Mesenchymal stem cell (in vitro differentiated cells and primary cell): ENCODE data around the gene ACTR5.

ENCODE experiments used
- DNase-seq: peaks from one replicate; pipeline ENCODE4 v3.0.0-alpha.2; 2013
- H2AFZ ChIP-seq: one replicate; pipeline ENCODE4 v1.6.1; 2013; ENCODE audit warnings: low read depth, mild to moderate bottlenecking, control low read depth, inconsistent platforms, low read length, moderate library complexity
- H2AK5ac ChIP-seq: 2 replicates; pipeline ENCODE4 v1.6.1; 2013; ENCODE audit warnings: low read length, moderate library complexity, mild to moderate bottlenecking, inconsistent platforms; ENCODE audit not compliant: severe bottlenecking
- H2BK120ac ChIP-seq: one replicate; pipeline ENCODE4 v1.6.1; 2013; ENCODE audit warnings: low read depth, mild to moderate bottlenecking, inconsistent platforms, low read length, moderate library complexity
- H2BK12ac ChIP-seq, 2 experiments: one replicate each; pipeline ENCODE4 v1.6.1; 2013; ENCODE audit warnings: inconsistent platforms in 2 of 2, low read length in 2 of 2, mild to moderate bottlenecking in 2 of 2, moderate library complexity in 2 of 2, control low read depth in 1 of 2
- H2BK15ac ChIP-seq: one replicate; pipeline ENCODE4 v1.6.1; 2013; ENCODE audit warnings: mild to moderate bottlenecking, low read depth, inconsistent platforms; ENCODE audit not compliant: poor library complexity, severe bottlenecking
- H2BK5ac ChIP-seq: 2 replicates; pipeline ENCODE4 v1.6.1; 2013; ENCODE audit warnings: low read depth, mild to moderate bottlenecking, low read length, control low read depth, inconsistent platforms; ENCODE audit not compliant: poor library complexity, severe bottlenecking
- H3K14ac ChIP-seq, 2 experiments: one replicate each; pipeline ENCODE4 v1.6.1; 2013; ENCODE audit warnings: inconsistent platforms in 2 of 2, low read length in 2 of 2, control low read depth in 1 of 2, mild to moderate bottlenecking in 1 of 2, moderate library complexity in 1 of 2
- H3K18ac ChIP-seq, 2 experiments: one replicate each; pipeline ENCODE4 v1.6.1; 2013; ENCODE audit warnings: inconsistent platforms in 2 of 2, low read length in 2 of 2, control low read depth in 1 of 2, low read depth in 1 of 2, mild to moderate bottlenecking in 1 of 2
- H3K23ac ChIP-seq, 2 experiments: one replicate each; pipeline ENCODE4 v1.6.1; 2013; ENCODE audit warnings: inconsistent platforms in 2 of 2, low read length in 2 of 2, mild to moderate bottlenecking in 2 of 2, moderate library complexity in 2 of 2, control low read depth in 1 of 2
- H3K27ac ChIP-seq: 2 replicates; pipeline ENCODE4 v1.5.1; 2013; ENCODE audit warnings: mild to moderate bottlenecking, moderate library complexity, low read length, control low read depth, inconsistent platforms; ENCODE audit not compliant: poor library complexity, severe bottlenecking
- H3K27me3 ChIP-seq, 2 experiments: 2 replicates each; pipeline versions ENCODE4 v1.6.1 to v1.7.0; 2013; ENCODE audit warnings: low read length in 2 of 2, mild to moderate bottlenecking in 2 of 2, moderate library complexity in 2 of 2, control low read depth in 1 of 2, inconsistent platforms in 1 of 2; ENCODE audit not compliant: control insufficient read depth in 1 of 2, insufficient read depth in 1 of 2
- H3K36me3 ChIP-seq, 2 experiments: 2 replicates each; pipeline versions ENCODE4 v1.6.1 to v1.7.0; 2013; ENCODE audit warnings: low read length in 2 of 2, control low read depth in 1 of 2, inconsistent platforms in 1 of 2, low read depth in 1 of 2, mild to moderate bottlenecking in 1 of 2; ENCODE audit not compliant: insufficient read depth in 2 of 2, control insufficient read depth in 1 of 2
- H3K4ac ChIP-seq, 2 experiments: one replicate each; pipeline ENCODE4 v1.6.1; 2013; ENCODE audit warnings: inconsistent platforms in 2 of 2, low read length in 2 of 2, mild to moderate bottlenecking in 2 of 2, moderate library complexity in 2 of 2, control low read depth in 1 of 2, low read depth in 1 of 2
- H3K4me1 ChIP-seq: 2 replicates; pipeline ENCODE4 v1.6.1; 2013; ENCODE audit warnings: low read depth, low read length, control low read depth; ENCODE audit not compliant: control insufficient read depth, insufficient read depth
- H3K4me2 ChIP-seq: 2 replicates; pipeline ENCODE4 v1.6.1; 2013; ENCODE audit warnings: low read length, mild to moderate bottlenecking, inconsistent platforms; ENCODE audit not compliant: poor library complexity, severe bottlenecking
- H3K4me3 ChIP-seq, 2 experiments: 2 replicates each; pipeline versions ENCODE4 v1.5.1 to v1.7.0; 2013; ENCODE audit warnings: low read length in 2 of 2, mild to moderate bottlenecking in 2 of 2, control low read depth in 1 of 2, low read depth in 1 of 2; ENCODE audit not compliant: insufficient read depth in 1 of 2
- H3K79me1 ChIP-seq: replicated peaks from 2 replicates; pipeline ENCODE4 v1.6.1; 2013; ENCODE audit warnings: mild to moderate bottlenecking, control low read depth, low read length, inconsistent platforms; ENCODE audit not compliant: poor library complexity, severe bottlenecking
- H3K9ac ChIP-seq: 2 replicates; pipeline ENCODE4 v1.7.0; 2013; ENCODE audit warnings: mild to moderate bottlenecking, low read length, moderate library complexity
- H3K9me3 ChIP-seq: 2 replicates; pipeline ENCODE4 v1.7.0; 2013; ENCODE audit warnings: mild to moderate bottlenecking, low read length; ENCODE audit not compliant: control insufficient read depth
- H4K8ac ChIP-seq: one replicate; pipeline ENCODE4 v1.6.1; 2013; ENCODE audit warnings: inconsistent platforms, mild to moderate bottlenecking, low read length, moderate library complexity
- H4K91ac ChIP-seq: one replicate; pipeline ENCODE4 v1.6.1; 2013; ENCODE audit warnings: mild to moderate bottlenecking, low read length, inconsistent platforms
- WGBS: methylation state at CpG from one replicate; pipeline ENCODE4 v1.1.7; 2013; ENCODE audit warnings: mixed read lengths; 5-methylcytosine and 5-hydroxymethylcytosine counted together

Gene ACTR5

GRCh38 chr20:38754924-38755323 lies 6.7 kb downstream of the ACTR5 start:
- no peak overlapping the region for H3K4me3 ChIP-seq
- no peak overlapping the region for H3K27ac ChIP-seq
- H2BK120ac ChIP-seq = no peak overlapping the region
- H3K4me1 ChIP-seq = no peaks in the 10 kb centered on the region
- no peak overlapping the region for H3K9ac ChIP-seq
- H2AFZ ChIP-seq = no peak overlapping the region
- no peak overlapping the region for H4K8ac ChIP-seq
- H3K79me1 ChIP-seq = peaks cover 15% of the 10 kb centered on the region
- H3K18ac ChIP-seq = no peak overlapping the region
- H3K27me3 ChIP-seq = no peaks in the 10 kb centered on the region
- H3K9me3 ChIP-seq = no peaks in the 10 kb centered on the region
- no peak overlapping the region for H3K4me2 ChIP-seq
- H3K23ac ChIP-seq = no peak overlapping the region
- no peak overlapping the region for H3K4ac ChIP-seq
- no peak overlapping the region for H2BK12ac ChIP-seq
- H4K91ac ChIP-seq = no peak overlapping the region
- H3K14ac ChIP-seq = no peak overlapping the region
- no peak for DNase-seq
- WGBS = 94% methylated on average over 12 of the region's 13 CpGs
- no peak overlapping the region for H2BK15ac ChIP-seq
- H2AK5ac ChIP-seq = no peak overlapping the region
- peaks cover 24 to 65% of the 10 kb centered on the region in 2 experiments for H3K36me3 ChIP-seq
- H2BK5ac ChIP-seq = no peak overlapping the region

GRCh38 chr20:38755324-38755910 lies 7.2 kb downstream of the ACTR5 start:
- Histone ChIP-seq H2BK15ac (no peak overlapping the region), H4K91ac (no peak overlapping the region), H2BK5ac (no peak overlapping the region), H3K4me3 (no peak overlapping the region), H3K9me3 (no peaks in the 10 kb centered on the region), H4K8ac (no peak overlapping the region), H3K14ac (no peak overlapping the region), H3K4me1 (no peaks in the 10 kb centered on the region), H3K36me3 (peaks cover 25 to 70% of the 10 kb centered on the region in 2 experiments), H2AK5ac (no peak overlapping the region), H2BK120ac (no peak overlapping the region), H3K23ac (no peak overlapping the region), H3K4me2 (no peak overlapping the region), H2AFZ (no peak overlapping the region), H3K4ac (no peak overlapping the region), H3K27me3 (no peaks in the 10 kb centered on the region), H3K18ac (no peak overlapping the region), H2BK12ac (no peak overlapping the region), H3K9ac (no peak overlapping the region), H3K27ac (no peak overlapping the region), H3K79me1 (peaks cover 12% of the 10 kb centered on the region)
- DNase-seq = no peak
- WGBS = 69% methylated on average over 6 of the region's 6 CpGs

GRCh38 chr20:38757145-38757775 lies 9.0 kb downstream of the ACTR5 start:
- no peak overlapping the region for H2BK5ac ChIP-seq
- no peak overlapping the region for H3K9ac ChIP-seq
- no peak overlapping the region for H3K27ac ChIP-seq
- H3K4me2 ChIP-seq = no peak overlapping the region
- no peak overlapping the region for H3K4ac ChIP-seq
- no peak for DNase-seq
- no peaks in the 10 kb centered on the region for H3K27me3 ChIP-seq
- H3K14ac ChIP-seq = no peak overlapping the region
- H2BK15ac ChIP-seq = no peak overlapping the region
- no peak overlapping the region for H2BK120ac ChIP-seq
- no peak overlapping the region for H3K18ac ChIP-seq
- H3K23ac ChIP-seq = no peak overlapping the region
- 78% methylated on average over 4 of the region's 7 CpGs for WGBS
- peaks cover 31 to 81% of the 10 kb centered on the region in 2 experiments for H3K36me3 ChIP-seq
- H3K4me3 ChIP-seq = no peak overlapping the region
- no peaks in the 10 kb centered on the region for H3K4me1 ChIP-seq
- H4K91ac ChIP-seq = no peak overlapping the region
- H2AK5ac ChIP-seq = no peak overlapping the region
- H2BK12ac ChIP-seq = no peak overlapping the region
- no peak overlapping the region for H2AFZ ChIP-seq
- no peak overlapping the region for H4K8ac ChIP-seq
- H3K79me1 ChIP-seq = peaks cover 6% of the 10 kb centered on the region
- no peaks in the 10 kb centered on the region for H3K9me3 ChIP-seq

- no peak overlapping the region for H2BK12ac ChIP-seq
- no peak overlapping the region for H3K4ac ChIP-seq
- H3K18ac ChIP-seq = no peak overlapping the region
- H3K23ac ChIP-seq = no peak overlapping the region
- peaks cover 7% of the 10 kb centered on the region for H3K79me1 ChIP-seq
- H2AK5ac ChIP-seq = no peak overlapping the region
- WGBS = 96% methylated on average over 7 of the region's 7 CpGs
- H2BK5ac ChIP-seq = no peak overlapping the region
- H3K14ac ChIP-seq = no peak overlapping the region
- H3K4me1 ChIP-seq = no peaks in the 10 kb centered on the region
- no peak overlapping the region for H3K9ac ChIP-seq
- peaks cover 40 to 87% of the 10 kb centered on the region in 2 experiments for H3K36me3 ChIP-seq
- H2BK15ac ChIP-seq = no peak overlapping the region
- no peaks in the 10 kb centered on the region for H3K9me3 ChIP-seq
- no peak overlapping the region for H4K91ac ChIP-seq
- no peak overlapping the region for H3K4me2 ChIP-seq
- H3K27ac ChIP-seq = no peak overlapping the region
- no peaks in the 10 kb centered on the region for H3K27me3 ChIP-seq
- no peak overlapping the region for H2BK120ac ChIP-seq
- no peak overlapping the region for H4K8ac ChIP-seq
- no peak overlapping the region for H3K4me3 ChIP-seq
- H2AFZ ChIP-seq = no peak overlapping the region
- DNase-seq = no peak
Measured at GRCh38 chr20:38759106-38759505, 10.8 kb downstream of the ACTR5 start.
